K562 (cell line): ENCODE data around the gene EIF1. TPM values are rescaled to one million over a fixed set of nuclear protein-coding genes. Genes with fewer than 3 reads are reported as not detected.

ENCODE experiments used
- ASH1L ChIP-seq: fragments of 450-650 bp; IDR thresholded peaks from 2 replicates; pipeline ENCODE4 v1.6.1; 2018; ENCODE audit warnings: borderline replicate concordance, mild to moderate bottlenecking, low read depth; ENCODE audit not compliant: partially characterized antibody
- BRD9 ChIP-seq: fragments of 450-650 bp; IDR thresholded peaks from 2 replicates; pipeline ENCODE4 v1.6.1; 2018; ENCODE audit warnings: low read depth; ENCODE audit not compliant: partially characterized antibody
- CEBPG ChIP-seq, 3 experiments: fragments of 200-800 bp in 1 of 3; sonication (Bioruptor generic) in 1 of 3; sonication (generic) in 1 of 3; formaldehyde crosslinking in 1 of 3; IDR thresholded peaks in 2 of 3; conservative IDR thresholded peaks in 1 of 3; 2 replicates each; pipeline versions ENCODE4 v1.6.1 to v1.8.0; 2016 to 2022; ENCODE audit warnings: missing compliant biosample characterization in 2 of 3, missing genetic modification characterization in 2 of 3, mild to moderate bottlenecking in 1 of 3, missing genetic modification reagents in 1 of 3
- GMEB1 ChIP-seq: fragments of 250-450 bp; sonication (Bioruptor Pico); IDR thresholded peaks from 2 replicates; pipeline ENCODE4 v1.4.0; 2020; ENCODE audit warnings: mild to moderate bottlenecking
- OTX1 ChIP-seq: fragments of 450-650 bp; formaldehyde crosslinking; IDR thresholded peaks from 2 replicates; pipeline ENCODE4 v1.4.0; 2022; ENCODE audit warnings: mild to moderate bottlenecking
- POLR2AphosphoS5 ChIP-seq: IDR thresholded peaks from 2 replicates; pipeline ENCODE4 v1.6.1; 2011; ENCODE audit warnings: mild to moderate bottlenecking, low read depth, low read length, moderate library complexity; ENCODE audit not compliant: control insufficient read depth, insufficient read depth
- RBM14 ChIP-seq: fragments of 200-400 bp; formaldehyde crosslinking; IDR thresholded peaks from 2 replicates; pipeline ENCODE4 v1.6.1; 2018; ENCODE audit warnings: low read depth, mild to moderate bottlenecking, low read length, moderate library complexity, borderline replicate concordance; ENCODE audit not compliant: insufficient read depth
- RCOR1 ChIP-seq, 2 experiments: IDR thresholded peaks; 2 replicates each; pipeline ENCODE4 v1.6.1; 2012; ENCODE audit warnings: low read depth in 2 of 2, low read length in 2 of 2, borderline replicate concordance in 1 of 2, improper control_type of control experiment in 1 of 2
- SMAD4 ChIP-seq: fragments of 250-450 bp; sonication (Bioruptor Pico); conservative IDR thresholded peaks from 2 replicates; pipeline ENCODE4 v1.8.0; 2021; ENCODE audit warnings: inconsistent platforms, mild to moderate bottlenecking, moderate library complexity
- TAF1 ChIP-seq: IDR thresholded peaks from 2 replicates; pipeline ENCODE4 v1.6.1; 2011; ENCODE audit warnings: mild to moderate bottlenecking, low read length, moderate library complexity; ENCODE audit not compliant: insufficient read depth, control insufficient read depth, severe bottlenecking; ENCODE audit errors: extremely low read depth
- polyA plus RNA-seq, 8 experiments: library from polyadenylated mRNA; depleted of rRNA in 4 of 8; stranded (reverse) in 5 of 8; unstranded in 3 of 8; fragments of >200 nt; fragmentation: Nextera tagmentation in 2 of 8; fragmentation: Illumina TruSeq in 1 of 8; extraction: Ambion mirVana in 2 of 8; extraction: Trizol in 1 of 8; gene quantifications; 2 replicates each; pipeline versions ENCODE4 v1.2.1 to v1.2.3, GENCODE V29; 2011 to 2014; ENCODE audit warnings: inconsistent platforms in 1 of 8, missing spikeins in 1 of 8
- total RNA-seq, 7 experiments: library from RNA; depleted of rRNA in 6 of 7; stranded (reverse); fragments of >200 nt in 6 of 7; fragmentation: Illumina TruSeq in 2 of 7; extraction: Trizol in 2 of 7; gene quantifications; 2 replicates each; pipeline versions ENCODE4 v1.2.1 to v1.2.3, GENCODE V29; 2011 to 2021; ENCODE audit warnings: low replicate concordance in 1 of 7
- TF ChIP-seq, protein P1 (sequence below), 2 experiments: fragments of 450-650 bp in 1 of 2; sonication (generic) in 1 of 2; formaldehyde crosslinking in 1 of 2; IDR thresholded peaks; 2 replicates each; pipeline versions ENCODE4 v1.7.1 to v1.9.0; 2016 to 2022; ENCODE audit warnings: inconsistent platforms in 1 of 2, mild to moderate bottlenecking in 1 of 2, missing genetic modification reagents in 1 of 2
- TF ChIP-seq, protein P2 (sequence below): fragments of 450-650 bp; conservative IDR thresholded peaks from 2 replicates; pipeline ENCODE4 v1.6.1; 2016; ENCODE audit warnings: missing genetic modification characterization, low read depth, mild to moderate bottlenecking, missing compliant biosample characterization, moderate library complexity

EIF1 gene
- total and polyA plus RNA-seq, 9 of the 15 experiments (the other 6 are each of a cell fraction or from before 2014, with no cell fraction given) = 67.0 to 1,204 (median 320) TPM

DNA sequence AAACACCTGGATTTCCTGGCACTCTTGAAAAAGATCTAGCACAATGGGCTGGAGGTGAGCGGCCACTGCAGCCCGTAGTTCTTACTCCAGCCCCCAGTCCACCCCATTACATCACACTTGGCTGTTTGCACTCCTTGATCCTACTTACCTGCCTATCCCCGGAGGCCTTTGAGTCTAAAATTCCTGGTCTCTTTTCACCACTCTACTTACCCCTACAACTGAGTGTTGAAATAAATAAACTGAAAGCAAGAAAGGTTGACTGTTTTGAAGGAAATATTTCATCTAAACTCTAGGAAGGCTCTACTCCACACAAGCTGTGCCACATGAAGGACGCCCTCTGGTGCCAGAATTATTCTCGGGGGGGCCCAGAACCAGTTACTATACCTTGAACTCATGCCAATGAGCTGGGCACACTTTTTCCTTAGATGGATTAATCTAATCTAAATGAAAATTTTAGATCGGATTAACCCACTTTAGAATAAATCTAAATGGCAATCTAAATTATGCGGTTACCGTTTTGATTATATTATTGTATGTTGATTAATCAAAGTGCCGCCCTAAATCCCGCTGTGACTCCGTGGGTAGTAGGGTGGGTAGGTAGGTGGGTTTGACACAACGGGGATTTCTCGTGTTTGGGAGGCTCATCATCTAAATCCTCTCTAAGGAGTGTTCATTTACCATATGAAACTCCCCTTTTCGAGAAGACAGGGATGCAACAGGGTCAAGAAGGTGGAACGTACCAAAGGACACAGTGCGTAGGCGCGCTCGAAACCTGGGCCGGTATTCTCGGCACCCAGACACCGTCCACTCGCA, 651 bp upstream of the EIF1 start (continued):
- TF ChIP-seq, protein P1, sequence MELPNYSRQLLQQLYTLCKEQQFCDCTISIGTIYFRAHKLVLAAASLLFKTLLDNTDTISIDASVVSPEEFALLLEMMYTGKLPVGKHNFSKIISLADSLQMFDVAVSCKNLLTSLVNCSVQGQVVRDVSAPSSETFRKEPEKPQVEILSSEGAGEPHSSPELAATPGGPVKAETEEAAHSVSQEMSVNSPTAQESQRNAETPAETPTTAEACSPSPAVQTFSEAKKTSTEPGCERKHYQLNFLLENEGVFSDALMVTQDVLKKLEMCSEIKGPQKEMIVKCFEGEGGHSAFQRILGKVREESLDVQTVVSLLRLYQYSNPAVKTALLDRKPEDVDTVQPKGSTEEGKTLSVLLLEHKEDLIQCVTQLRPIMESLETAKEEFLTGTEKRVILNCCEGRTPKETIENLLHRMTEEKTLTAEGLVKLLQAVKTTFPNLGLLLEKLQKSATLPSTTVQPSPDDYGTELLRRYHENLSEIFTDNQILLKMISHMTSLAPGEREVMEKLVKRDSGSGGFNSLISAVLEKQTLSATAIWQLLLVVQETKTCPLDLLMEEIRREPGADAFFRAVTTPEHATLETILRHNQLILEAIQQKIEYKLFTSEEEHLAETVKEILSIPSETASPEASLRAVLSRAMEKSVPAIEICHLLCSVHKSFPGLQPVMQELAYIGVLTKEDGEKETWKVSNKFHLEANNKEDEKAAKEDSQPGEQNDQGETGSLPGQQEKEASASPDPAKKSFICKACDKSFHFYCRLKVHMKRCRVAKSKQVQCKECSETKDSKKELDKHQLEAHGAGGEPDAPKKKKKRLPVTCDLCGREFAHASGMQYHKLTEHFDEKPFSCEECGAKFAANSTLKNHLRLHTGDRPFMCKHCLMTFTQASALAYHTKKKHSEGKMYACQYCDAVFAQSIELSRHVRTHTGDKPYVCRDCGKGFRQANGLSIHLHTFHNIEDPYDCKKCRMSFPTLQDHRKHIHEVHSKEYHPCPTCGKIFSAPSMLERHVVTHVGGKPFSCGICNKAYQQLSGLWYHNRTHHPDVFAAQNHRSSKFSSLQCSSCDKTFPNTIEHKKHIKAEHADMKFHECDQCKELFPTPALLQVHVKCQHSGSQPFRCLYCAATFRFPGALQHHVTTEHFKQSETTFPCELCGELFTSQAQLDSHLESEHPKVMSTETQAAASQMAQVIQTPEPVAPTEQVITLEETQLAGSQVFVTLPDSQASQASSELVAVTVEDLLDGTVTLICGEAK (IDR thresholded peaks at IDR 0.05) = peak; percentile 41; the same call in 1 of the 2 replicates
- TF ChIP-seq, protein P1 (CRISPR knock-in tag; IDR thresholded peaks at IDR 0.05) = no peak
- TF ChIP-seq ASH1L (peak; percentile 13), TAF1 (no peak), RBM14 (no peak), SMAD4 (CRISPR knock-in tag) (no peak; the same call in 1 of the 2 replicates), GMEB1 (CRISPR knock-in tag) (no peak), CEBPG (CRISPR knock-in tag; IDR thresholded peaks at IDR 0.05) (no peak), CEBPG (tag; conservative IDR thresholded peaks at IDR 0.05 in 1 of 2, IDR thresholded peaks at IDR 0.05 in 1 of 2) (peak in 1 of 2 experiments; percentile 48; a peak in 2 of 4 replicates), RCOR1 (IDR thresholded peaks at IDR 0.05; ENCODE audit: borderline replicate concordance in 1 of 2, low read depth in 2 of 2, low read length in 2 of 2) (no peak), OTX1 (CRISPR knock-in tag) (no peak), BRD9 (peak; percentile 78), POLR2AphosphoS5 (no peak)
- TF ChIP-seq, protein P2, sequence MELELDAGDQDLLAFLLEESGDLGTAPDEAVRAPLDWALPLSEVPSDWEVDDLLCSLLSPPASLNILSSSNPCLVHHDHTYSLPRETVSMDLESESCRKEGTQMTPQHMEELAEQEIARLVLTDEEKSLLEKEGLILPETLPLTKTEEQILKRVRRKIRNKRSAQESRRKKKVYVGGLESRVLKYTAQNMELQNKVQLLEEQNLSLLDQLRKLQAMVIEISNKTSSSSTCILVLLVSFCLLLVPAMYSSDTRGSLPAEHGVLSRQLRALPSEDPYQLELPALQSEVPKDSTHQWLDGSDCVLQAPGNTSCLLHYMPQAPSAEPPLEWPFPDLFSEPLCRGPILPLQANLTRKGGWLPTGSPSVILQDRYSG (tag) = no peak
